Uterus (tissue), 2 donors: ENCODE results near the gene SLC12A9.

Source experiments
- CTCF ChIP-seq, 4 experiments: fragments of 200-600 bp in 2 of 4; fragments of 450-650 bp in 2 of 4; sonication (generic) in 2 of 4; IDR thresholded peaks; one replicate each; pipeline ENCODE4 v1.5.1; 2016 to 2019; ENCODE audit warnings: antibody characterized with exemption in 4 of 4, mild to moderate bottlenecking in 2 of 4, moderate library complexity in 1 of 4
- POLR2A ChIP-seq, 2 donors: fragments of 450-650 bp; IDR thresholded peaks; one replicate each; pipeline ENCODE4 v1.6.1; 2016; ENCODE audit warnings: antibody characterized with exemption in 2 of 2, mild to moderate bottlenecking in 1 of 2, moderate library complexity in 1 of 2

- TF ChIP-seq CTCF (IDR thresholded peaks at IDR 0.05), result no peak
- TF ChIP-seq POLR2A (IDR thresholded peaks at IDR 0.05), result no peak
Observed at GRCh38 chr7:100808354-100808875, 44.1 kb upstream of the SLC12A9 start.
